ENCODE measurements around the gene GNPAT. TPM values are rescaled to one million over a fixed set of nuclear protein-coding genes. Genes with fewer than 3 reads are reported as not detected.

GNPAT gene
- total RNA-seq, 1 experiment from 2014 or later = 73.7 TPM

DNA sequence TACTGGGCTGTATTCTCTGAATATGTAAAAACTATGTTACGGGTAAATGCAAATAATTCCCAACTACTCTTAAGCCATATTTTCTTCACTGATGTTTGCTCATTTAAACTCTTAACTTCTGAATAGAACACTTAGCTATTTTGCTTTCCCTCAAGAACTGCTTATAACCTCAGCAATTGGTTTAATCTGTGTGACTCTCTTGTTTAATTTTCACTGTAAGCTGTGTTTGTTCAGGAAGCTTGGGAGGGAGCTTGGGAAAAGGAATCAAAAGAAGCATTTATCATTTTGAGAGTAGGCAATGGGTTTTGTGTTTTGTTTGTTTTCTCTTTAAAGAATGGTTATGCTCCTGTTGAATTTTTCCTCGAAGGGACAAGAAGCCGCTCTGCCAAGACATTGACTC lies 24.4 kb downstream of the GNPAT start:
- ChIA-PET CTCF (no interaction called here), POLR2A (ENCODE audit: low non-redundant PET) (interaction anchor here (0.6 kb wide), 1 partner anchor 11 kb away, joined by 3 read pairs; no protein-coding TSS in a partner anchor)
- no peak for DNase-seq (ENCODE audit: low spot score)
- Histone ChIP-seq H3K36me3 (ENCODE audit: insufficient read depth, low read length, poor library complexity, severe bottlenecking) (peaks cover 49% of the 10 kb centered on the region), H3K27me3 (replicated peaks; ENCODE audit: insufficient read depth, low read depth, low read length, poor library complexity) (no peaks in the 10 kb centered on the region), H3K4me1 (ENCODE audit: insufficient read depth, low read length, poor library complexity, severe bottlenecking) (no peaks in the 10 kb centered on the region), H3K9me3 (ENCODE audit: low read depth, low read length, poor library complexity, severe bottlenecking) (no peaks in the 10 kb centered on the region), H3K4me3 (ENCODE audit: low read depth, low read length, poor library complexity, severe bottlenecking) (no peak overlapping the region), H3K27ac (ENCODE audit: low read depth, low read length, poor library complexity, severe bottlenecking) (no peak overlapping the region)
- no peak for TF ChIP-seq EZH2 (IDR thresholded peaks at IDR 0.05; ENCODE audit: borderline replicate concordance, low read depth, low read length, poor library complexity, severe bottlenecking)
- TF ChIP-seq, protein P1, sequence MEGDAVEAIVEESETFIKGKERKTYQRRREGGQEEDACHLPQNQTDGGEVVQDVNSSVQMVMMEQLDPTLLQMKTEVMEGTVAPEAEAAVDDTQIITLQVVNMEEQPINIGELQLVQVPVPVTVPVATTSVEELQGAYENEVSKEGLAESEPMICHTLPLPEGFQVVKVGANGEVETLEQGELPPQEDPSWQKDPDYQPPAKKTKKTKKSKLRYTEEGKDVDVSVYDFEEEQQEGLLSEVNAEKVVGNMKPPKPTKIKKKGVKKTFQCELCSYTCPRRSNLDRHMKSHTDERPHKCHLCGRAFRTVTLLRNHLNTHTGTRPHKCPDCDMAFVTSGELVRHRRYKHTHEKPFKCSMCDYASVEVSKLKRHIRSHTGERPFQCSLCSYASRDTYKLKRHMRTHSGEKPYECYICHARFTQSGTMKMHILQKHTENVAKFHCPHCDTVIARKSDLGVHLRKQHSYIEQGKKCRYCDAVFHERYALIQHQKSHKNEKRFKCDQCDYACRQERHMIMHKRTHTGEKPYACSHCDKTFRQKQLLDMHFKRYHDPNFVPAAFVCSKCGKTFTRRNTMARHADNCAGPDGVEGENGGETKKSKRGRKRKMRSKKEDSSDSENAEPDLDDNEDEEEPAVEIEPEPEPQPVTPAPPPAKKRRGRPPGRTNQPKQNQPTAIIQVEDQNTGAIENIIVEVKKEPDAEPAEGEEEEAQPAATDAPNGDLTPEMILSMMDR (conservative IDR thresholded peaks at IDR 0.05; ENCODE audit: low read depth, low read length) = no peak
- no TSS peak for BruUV-seq (replicated peaks)
- intact Hi-C loops (cut with micrococcal nuclease; ENCODE audit: unreplicated experiment) = no loop called here

DNA sequence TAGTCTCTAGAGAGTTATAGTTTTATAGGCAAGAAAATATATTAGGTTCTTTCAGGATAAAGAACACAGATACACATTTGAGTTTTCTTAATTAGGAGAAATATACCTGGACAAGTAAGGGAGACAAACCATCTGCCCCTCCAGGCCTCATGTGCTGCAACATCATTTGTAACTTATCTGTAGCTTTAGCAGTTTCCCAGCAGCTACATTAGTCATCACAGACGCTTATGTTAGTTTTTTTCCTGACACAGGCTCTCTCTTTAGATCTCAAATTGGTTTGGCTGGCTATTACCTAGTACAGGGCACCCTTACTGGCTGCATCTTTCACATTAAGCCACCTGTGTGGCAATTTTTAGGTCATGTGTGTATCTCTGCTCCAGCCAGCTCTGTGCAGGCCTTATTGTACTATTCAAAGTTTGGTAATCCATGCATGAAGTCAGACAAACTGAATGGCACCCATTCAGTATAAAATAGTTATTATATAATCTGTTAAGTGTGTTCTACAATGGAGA lies 25.9 kb downstream of the GNPAT start:
- no peak overlapping the region for H3K27ac ChIP-seq (ENCODE audit: low read depth, low read length, poor library complexity, severe bottlenecking)
- H3K4me3 ChIP-seq (ENCODE audit: low read depth, low read length, poor library complexity, severe bottlenecking) = no peak overlapping the region
- BruUV-seq (replicated peaks) = no TSS peak
- no peaks in the 10 kb centered on the region for H3K4me1 ChIP-seq (ENCODE audit: insufficient read depth, low read length, poor library complexity, severe bottlenecking)
- ChIA-PET CTCF (no interaction called here), POLR2A (ENCODE audit: low non-redundant PET) (no interaction called here)
- no peaks in the 10 kb centered on the region for H3K9me3 ChIP-seq (ENCODE audit: low read depth, low read length, poor library complexity, severe bottlenecking)
- intact Hi-C loops (cut with micrococcal nuclease; ENCODE audit: unreplicated experiment) = no loop called here
- no peaks in the 10 kb centered on the region for H3K27me3 ChIP-seq (replicated peaks; ENCODE audit: insufficient read depth, low read depth, low read length, poor library complexity)
- peaks cover 48% of the 10 kb centered on the region for H3K36me3 ChIP-seq (ENCODE audit: insufficient read depth, low read length, poor library complexity, severe bottlenecking)
- no peak for TF ChIP-seq EZH2 (IDR thresholded peaks at IDR 0.05; ENCODE audit: borderline replicate concordance, low read depth, low read length, poor library complexity, severe bottlenecking)
- TF ChIP-seq, protein P1 (conservative IDR thresholded peaks at IDR 0.05; ENCODE audit: low read depth, low read length) = no peak
- no peak for DNase-seq (ENCODE audit: low spot score)

DNA sequence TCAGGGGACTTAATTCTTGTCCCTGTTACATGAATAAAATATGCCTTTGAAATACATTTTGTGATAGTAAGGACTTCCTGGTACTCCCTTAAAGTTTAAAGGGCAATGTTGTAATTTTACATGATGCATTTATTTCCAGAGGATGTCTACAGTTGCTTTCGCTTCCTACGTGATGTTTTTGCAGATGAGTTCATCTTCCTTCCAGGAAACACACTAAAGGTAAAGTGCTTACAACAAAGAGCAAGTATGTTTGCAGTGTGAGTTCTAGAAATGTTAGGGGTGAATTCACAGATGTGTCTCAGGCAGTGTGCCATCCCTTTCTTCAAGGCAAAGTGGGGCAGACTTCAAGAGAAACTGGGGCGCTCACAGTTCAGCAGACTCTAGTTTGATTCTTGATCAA lies 31.2 kb downstream of the GNPAT start:
- POLR2A ChIA-PET (ENCODE audit: low non-redundant PET) = no interaction called here
- Histone ChIP-seq H3K27me3 (replicated peaks; ENCODE audit: insufficient read depth, low read depth, low read length, poor library complexity) (no peaks in the 10 kb centered on the region), H3K4me1 (ENCODE audit: insufficient read depth, low read length, poor library complexity, severe bottlenecking) (no peaks in the 10 kb centered on the region), H3K4me3 (ENCODE audit: low read depth, low read length, poor library complexity, severe bottlenecking) (no peak overlapping the region), H3K27ac (ENCODE audit: low read depth, low read length, poor library complexity, severe bottlenecking) (no peak overlapping the region), H3K36me3 (ENCODE audit: insufficient read depth, low read length, poor library complexity, severe bottlenecking) (peaks cover 45% of the 10 kb centered on the region), H3K9me3 (ENCODE audit: low read depth, low read length, poor library complexity, severe bottlenecking) (no peaks in the 10 kb centered on the region)
- no peak for DNase-seq (ENCODE audit: low spot score)
- no TSS peak for BruUV-seq (replicated peaks)
- intact Hi-C loops (cut with micrococcal nuclease; ENCODE audit: unreplicated experiment) = no loop called here
- no peak for TF ChIP-seq EZH2 (IDR thresholded peaks at IDR 0.05; ENCODE audit: borderline replicate concordance, low read depth, low read length, poor library complexity, severe bottlenecking)
- TF ChIP-seq, protein P1 (conservative IDR thresholded peaks at IDR 0.05; ENCODE audit: low read depth, low read length) = no peak
- CTCF ChIA-PET = no interaction called here
